K562 (cell line): ENCODE measurements around the gene C1orf198. TPM values are rescaled to one million over a fixed set of nuclear protein-coding genes. Genes with fewer than 3 reads are reported as not detected.

Source experiments
- ARID1B ChIP-seq: fragments of 450-650 bp; IDR thresholded peaks from 2 replicates; pipeline ENCODE4 v1.6.1; 2016; ENCODE audit warnings: antibody characterized with exemption, mild to moderate bottlenecking, inconsistent platforms
- ATF7 ChIP-seq: fragments of 450-650 bp; IDR thresholded peaks from 2 replicates; pipeline ENCODE4 v1.7.1; 2014; ENCODE audit warnings: mild to moderate bottlenecking, moderate library complexity
- CTBP1 ChIP-seq: fragments of 450-650 bp; IDR thresholded peaks from 2 replicates; pipeline ENCODE4 v1.6.1; 2016; ENCODE audit warnings: borderline replicate concordance
- NBN ChIP-seq: fragments of 450-650 bp; IDR thresholded peaks from 2 replicates; pipeline ENCODE4 v1.6.1; 2016; ENCODE audit warnings: low read depth, mild to moderate bottlenecking
- NFRKB ChIP-seq: fragments of 450-650 bp; IDR thresholded peaks from 2 replicates; pipeline ENCODE4 v1.6.1; 2016; ENCODE audit warnings: low read depth
- PRMT5 ChIP-seq: sonication (generic); formaldehyde crosslinking; IDR thresholded peaks from 2 replicates; pipeline ENCODE4 v1.5.0; 2020; ENCODE audit warnings: missing genetic modification reagents
- RAD21 ChIP-seq, 2 experiments: fragments of 250-450 bp in 1 of 2; fragments of 450-650 bp in 1 of 2; sonication (Bioruptor Pico) in 1 of 2; formaldehyde crosslinking in 1 of 2; IDR thresholded peaks in 1 of 2; conservative IDR thresholded peaks in 1 of 2; 2 replicates each; pipeline versions ENCODE4 v1.4.0 to v1.8.0; 2020 to 2022; ENCODE audit warnings: mild to moderate bottlenecking in 2 of 2, moderate library complexity in 1 of 2
- ZBTB17 ChIP-seq: fragments of 450-650 bp; formaldehyde crosslinking; IDR thresholded peaks from 2 replicates; pipeline ENCODE4 v1.4.0; 2020; ENCODE audit warnings: mild to moderate bottlenecking
- ZC3H4 ChIP-seq: sonication (generic); formaldehyde crosslinking; IDR thresholded peaks from 2 replicates; pipeline ENCODE4 v1.9.0; 2021; ENCODE audit warnings: missing genetic modification reagents, borderline replicate concordance
- ZNF121 ChIP-seq: sonication (generic); formaldehyde crosslinking; conservative IDR thresholded peaks from 2 replicates; pipeline ENCODE4 v1.8.0; 2022; ENCODE audit warnings: missing genetic modification reagents
- ZNF140 ChIP-seq: fragments of 250-450 bp; sonication (Bioruptor Pico); IDR thresholded peaks from 2 replicates; pipeline ENCODE4 v1.8.0; 2021; ENCODE audit warnings: moderate library complexity, mild to moderate bottlenecking, inconsistent platforms
- ZNF57 ChIP-seq: fragments of 450-650 bp; formaldehyde crosslinking; IDR thresholded peaks from 2 replicates; pipeline ENCODE4 v1.4.0; 2020; ENCODE audit warnings: mild to moderate bottlenecking, moderate library complexity
- ZNF644 ChIP-seq: fragments of 200-800 bp; sonication (Bioruptor generic); IDR thresholded peaks from 2 replicates; pipeline ENCODE4 v1.6.1; 2016; ENCODE audit warnings: low read depth, missing genetic modification characterization, missing compliant biosample characterization
- polyA plus RNA-seq, 8 experiments: library from polyadenylated mRNA; depleted of rRNA in 4 of 8; stranded (reverse) in 5 of 8; unstranded in 3 of 8; fragments of >200 nt; fragmentation: Nextera tagmentation in 2 of 8; fragmentation: Illumina TruSeq in 1 of 8; extraction: Ambion mirVana in 2 of 8; extraction: Trizol in 1 of 8; gene quantifications; 2 replicates each; pipeline versions ENCODE4 v1.2.1 to v1.2.3, GENCODE V29; 2011 to 2014; ENCODE audit warnings: inconsistent platforms in 1 of 8, missing spikeins in 1 of 8
- total RNA-seq, 7 experiments: library from RNA; depleted of rRNA in 6 of 7; stranded (reverse); fragments of >200 nt in 6 of 7; fragmentation: Illumina TruSeq in 2 of 7; extraction: Trizol in 2 of 7; gene quantifications; 2 replicates each; pipeline versions ENCODE4 v1.2.1 to v1.2.3, GENCODE V29; 2011 to 2021; ENCODE audit warnings: low replicate concordance in 1 of 7
- TF ChIP-seq, protein P1 (sequence below): fragments of 200-600 bp; sonication (generic); IDR thresholded peaks from one replicate; pipeline ENCODE4 v1.6.1; 2012; ENCODE audit warnings: mild to moderate bottlenecking, low read depth, low read length, inconsistent platforms
- TF ChIP-seq, protein P2 (sequence below): fragments of 250-450 bp; sonication (Bioruptor Pico); IDR thresholded peaks from 2 replicates; pipeline ENCODE4 v1.5.0; 2021; ENCODE audit warnings: mild to moderate bottlenecking, borderline replicate concordance

C1orf198 gene
- total and polyA plus RNA-seq, 9 of the 15 experiments (the other 6 are each of a cell fraction or from before 2014, with no cell fraction given): 2.0 to 15.1 (median 10.4) TPM

DNA sequence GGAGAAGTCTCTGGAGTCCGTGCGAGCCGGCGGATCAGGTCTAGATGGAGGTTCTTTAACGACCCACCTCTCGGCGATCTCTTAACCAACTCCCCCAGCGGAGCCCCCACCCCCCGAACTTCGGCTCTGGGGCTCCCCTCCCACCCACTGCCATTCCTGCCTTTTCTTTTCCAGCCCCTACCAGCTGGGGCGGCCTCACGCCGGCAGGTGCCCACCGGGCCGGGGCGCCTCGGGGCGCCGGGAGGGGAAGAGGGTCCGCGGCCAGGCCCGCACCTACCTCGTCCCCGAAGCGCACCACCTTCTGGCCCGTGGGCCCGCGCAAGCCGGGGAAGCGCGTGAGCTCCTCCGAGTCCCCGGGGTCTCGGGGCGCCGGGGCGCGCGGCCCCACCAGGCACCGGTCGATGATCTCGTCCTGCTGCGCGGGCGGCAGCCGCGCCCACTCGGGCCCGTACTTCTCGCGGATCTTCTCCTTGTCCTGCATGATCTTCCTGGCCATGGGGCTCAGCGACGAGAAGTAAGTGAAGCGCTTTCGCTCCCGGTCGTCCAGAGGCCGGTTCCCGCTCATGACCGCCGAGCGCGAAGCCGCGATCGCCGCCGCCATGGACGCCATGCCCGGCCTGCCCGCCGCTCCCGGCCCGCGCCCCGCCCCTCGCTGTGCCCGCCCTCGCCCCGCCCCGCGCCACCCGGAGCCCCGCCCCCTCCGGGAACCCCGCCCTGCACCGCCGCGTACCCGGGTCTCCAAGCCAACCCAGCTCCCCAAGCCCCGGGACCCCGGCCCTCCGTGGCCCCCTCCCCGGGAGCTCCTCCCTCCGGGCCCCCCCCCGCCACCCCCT, at the start of gene C1orf198 (continued):
- TF ChIP-seq, protein P1, sequence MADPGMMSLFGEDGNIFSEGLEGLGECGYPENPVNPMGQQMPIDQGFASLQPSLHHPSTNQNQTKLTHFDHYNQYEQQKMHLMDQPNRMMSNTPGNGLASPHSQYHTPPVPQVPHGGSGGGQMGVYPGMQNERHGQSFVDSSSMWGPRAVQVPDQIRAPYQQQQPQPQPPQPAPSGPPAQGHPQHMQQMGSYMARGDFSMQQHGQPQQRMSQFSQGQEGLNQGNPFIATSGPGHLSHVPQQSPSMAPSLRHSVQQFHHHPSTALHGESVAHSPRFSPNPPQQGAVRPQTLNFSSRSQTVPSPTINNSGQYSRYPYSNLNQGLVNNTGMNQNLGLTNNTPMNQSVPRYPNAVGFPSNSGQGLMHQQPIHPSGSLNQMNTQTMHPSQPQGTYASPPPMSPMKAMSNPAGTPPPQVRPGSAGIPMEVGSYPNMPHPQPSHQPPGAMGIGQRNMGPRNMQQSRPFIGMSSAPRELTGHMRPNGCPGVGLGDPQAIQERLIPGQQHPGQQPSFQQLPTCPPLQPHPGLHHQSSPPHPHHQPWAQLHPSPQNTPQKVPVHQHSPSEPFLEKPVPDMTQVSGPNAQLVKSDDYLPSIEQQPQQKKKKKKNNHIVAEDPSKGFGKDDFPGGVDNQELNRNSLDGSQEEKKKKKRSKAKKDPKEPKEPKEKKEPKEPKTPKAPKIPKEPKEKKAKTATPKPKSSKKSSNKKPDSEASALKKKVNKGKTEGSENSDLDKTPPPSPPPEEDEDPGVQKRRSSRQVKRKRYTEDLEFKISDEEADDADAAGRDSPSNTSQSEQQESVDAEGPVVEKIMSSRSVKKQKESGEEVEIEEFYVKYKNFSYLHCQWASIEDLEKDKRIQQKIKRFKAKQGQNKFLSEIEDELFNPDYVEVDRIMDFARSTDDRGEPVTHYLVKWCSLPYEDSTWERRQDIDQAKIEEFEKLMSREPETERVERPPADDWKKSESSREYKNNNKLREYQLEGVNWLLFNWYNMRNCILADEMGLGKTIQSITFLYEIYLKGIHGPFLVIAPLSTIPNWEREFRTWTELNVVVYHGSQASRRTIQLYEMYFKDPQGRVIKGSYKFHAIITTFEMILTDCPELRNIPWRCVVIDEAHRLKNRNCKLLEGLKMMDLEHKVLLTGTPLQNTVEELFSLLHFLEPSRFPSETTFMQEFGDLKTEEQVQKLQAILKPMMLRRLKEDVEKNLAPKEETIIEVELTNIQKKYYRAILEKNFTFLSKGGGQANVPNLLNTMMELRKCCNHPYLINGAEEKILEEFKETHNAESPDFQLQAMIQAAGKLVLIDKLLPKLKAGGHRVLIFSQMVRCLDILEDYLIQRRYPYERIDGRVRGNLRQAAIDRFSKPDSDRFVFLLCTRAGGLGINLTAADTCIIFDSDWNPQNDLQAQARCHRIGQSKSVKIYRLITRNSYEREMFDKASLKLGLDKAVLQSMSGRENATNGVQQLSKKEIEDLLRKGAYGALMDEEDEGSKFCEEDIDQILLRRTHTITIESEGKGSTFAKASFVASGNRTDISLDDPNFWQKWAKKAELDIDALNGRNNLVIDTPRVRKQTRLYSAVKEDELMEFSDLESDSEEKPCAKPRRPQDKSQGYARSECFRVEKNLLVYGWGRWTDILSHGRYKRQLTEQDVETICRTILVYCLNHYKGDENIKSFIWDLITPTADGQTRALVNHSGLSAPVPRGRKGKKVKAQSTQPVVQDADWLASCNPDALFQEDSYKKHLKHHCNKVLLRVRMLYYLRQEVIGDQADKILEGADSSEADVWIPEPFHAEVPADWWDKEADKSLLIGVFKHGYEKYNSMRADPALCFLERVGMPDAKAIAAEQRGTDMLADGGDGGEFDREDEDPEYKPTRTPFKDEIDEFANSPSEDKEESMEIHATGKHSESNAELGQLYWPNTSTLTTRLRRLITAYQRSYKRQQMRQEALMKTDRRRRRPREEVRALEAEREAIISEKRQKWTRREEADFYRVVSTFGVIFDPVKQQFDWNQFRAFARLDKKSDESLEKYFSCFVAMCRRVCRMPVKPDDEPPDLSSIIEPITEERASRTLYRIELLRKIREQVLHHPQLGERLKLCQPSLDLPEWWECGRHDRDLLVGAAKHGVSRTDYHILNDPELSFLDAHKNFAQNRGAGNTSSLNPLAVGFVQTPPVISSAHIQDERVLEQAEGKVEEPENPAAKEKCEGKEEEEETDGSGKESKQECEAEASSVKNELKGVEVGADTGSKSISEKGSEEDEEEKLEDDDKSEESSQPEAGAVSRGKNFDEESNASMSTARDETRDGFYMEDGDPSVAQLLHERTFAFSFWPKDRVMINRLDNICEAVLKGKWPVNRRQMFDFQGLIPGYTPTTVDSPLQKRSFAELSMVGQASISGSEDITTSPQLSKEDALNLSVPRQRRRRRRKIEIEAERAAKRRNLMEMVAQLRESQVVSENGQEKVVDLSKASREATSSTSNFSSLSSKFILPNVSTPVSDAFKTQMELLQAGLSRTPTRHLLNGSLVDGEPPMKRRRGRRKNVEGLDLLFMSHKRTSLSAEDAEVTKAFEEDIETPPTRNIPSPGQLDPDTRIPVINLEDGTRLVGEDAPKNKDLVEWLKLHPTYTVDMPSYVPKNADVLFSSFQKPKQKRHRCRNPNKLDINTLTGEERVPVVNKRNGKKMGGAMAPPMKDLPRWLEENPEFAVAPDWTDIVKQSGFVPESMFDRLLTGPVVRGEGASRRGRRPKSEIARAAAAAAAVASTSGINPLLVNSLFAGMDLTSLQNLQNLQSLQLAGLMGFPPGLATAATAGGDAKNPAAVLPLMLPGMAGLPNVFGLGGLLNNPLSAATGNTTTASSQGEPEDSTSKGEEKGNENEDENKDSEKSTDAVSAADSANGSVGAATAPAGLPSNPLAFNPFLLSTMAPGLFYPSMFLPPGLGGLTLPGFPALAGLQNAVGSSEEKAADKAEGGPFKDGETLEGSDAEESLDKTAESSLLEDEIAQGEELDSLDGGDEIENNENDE: no peak
- no peak for TF ChIP-seq ATF7
- TF ChIP-seq ZBTB17 (CRISPR knock-in tag): peak; percentile 82
- no peak for TF ChIP-seq NFRKB
- no peak for TF ChIP-seq ZNF644 (tag)
- no peak for TF ChIP-seq ZC3H4 (CRISPR knock-in tag)
- no peak for TF ChIP-seq RAD21 (CRISPR knock-in tag; conservative IDR thresholded peaks at IDR 0.05 in 1 of 2, IDR thresholded peaks at IDR 0.05 in 1 of 2)
- no peak for TF ChIP-seq ARID1B
- TF ChIP-seq ZNF140 (CRISPR knock-in tag): no peak
- TF ChIP-seq ZNF121 (CRISPR knock-in tag): no peak
- TF ChIP-seq NBN: no peak
- TF ChIP-seq, protein P2, sequence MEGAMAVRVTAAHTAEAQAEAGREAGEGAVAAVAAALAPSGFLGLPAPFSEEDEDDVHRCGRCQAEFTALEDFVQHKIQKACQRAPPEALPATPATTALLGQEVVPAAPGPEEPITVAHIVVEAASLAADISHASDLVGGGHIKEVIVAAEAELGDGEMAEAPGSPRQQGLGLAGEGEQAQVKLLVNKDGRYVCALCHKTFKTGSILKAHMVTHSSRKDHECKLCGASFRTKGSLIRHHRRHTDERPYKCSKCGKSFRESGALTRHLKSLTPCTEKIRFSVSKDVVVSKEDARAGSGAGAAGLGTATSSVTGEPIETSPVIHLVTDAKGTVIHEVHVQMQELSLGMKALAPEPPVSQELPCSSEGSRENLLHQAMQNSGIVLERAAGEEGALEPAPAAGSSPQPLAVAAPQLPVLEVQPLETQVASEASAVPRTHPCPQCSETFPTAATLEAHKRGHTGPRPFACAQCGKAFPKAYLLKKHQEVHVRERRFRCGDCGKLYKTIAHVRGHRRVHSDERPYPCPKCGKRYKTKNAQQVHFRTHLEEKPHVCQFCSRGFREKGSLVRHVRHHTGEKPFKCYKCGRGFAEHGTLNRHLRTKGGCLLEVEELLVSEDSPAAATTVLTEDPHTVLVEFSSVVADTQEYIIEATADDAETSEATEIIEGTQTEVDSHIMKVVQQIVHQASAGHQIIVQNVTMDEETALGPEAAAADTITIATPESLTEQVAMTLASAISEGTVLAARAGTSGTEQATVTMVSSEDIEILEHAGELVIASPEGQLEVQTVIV (CRISPR knock-in tag): no peak
- no peak for TF ChIP-seq PRMT5 (CRISPR knock-in tag)
- TF ChIP-seq CTBP1: peak; percentile 43
- no peak for TF ChIP-seq ZNF57 (CRISPR knock-in tag)
